MM.1S (cell line): Measurements from ENCODE around the gene GYS2.

Source experiments
- DNase-seq: peaks from one replicate; pipeline ENCODE4 v3.0.0-alpha.2; 2015
- H2AFZ ChIP-seq: fragments of 300-600 bp; sonication (generic); 2 replicates; pipeline ENCODE4 v1.6.0; 2016; ENCODE audit warnings: antibody characterized with exemption, low read length
- H3F3A ChIP-seq: fragments of 300-600 bp; sonication (generic); 2 replicates; pipeline ENCODE4 v1.6.1; 2016; ENCODE audit warnings: mild to moderate bottlenecking, antibody characterized with exemption, low read length, moderate library complexity, mixed read lengths; ENCODE audit not compliant: insufficient read depth
- H3K27ac ChIP-seq: fragments of 300-600 bp; sonication (generic); 2 replicates; pipeline ENCODE4 v1.5.1; 2016; ENCODE audit warnings: mild to moderate bottlenecking, low read length
- H3K27me3 ChIP-seq: fragments of 300-600 bp; sonication (generic); replicated peaks from 2 replicates; pipeline ENCODE4 v1.6.0; 2016; ENCODE audit warnings: low read length; ENCODE audit not compliant: insufficient read depth
- H3K36me3 ChIP-seq: fragments of 300-600 bp; sonication (generic); replicated peaks from 2 replicates; pipeline ENCODE4 v1.6.1; 2016; ENCODE audit warnings: mild to moderate bottlenecking, low read length, mixed read lengths; ENCODE audit not compliant: insufficient read depth
- H3K4me1 ChIP-seq: fragments of 300-600 bp; sonication (generic); 2 replicates; pipeline ENCODE4 v1.6.1; 2016; ENCODE audit warnings: low read length, mixed read lengths
- H3K4me2 ChIP-seq: fragments of 300-600 bp; sonication (generic); 2 replicates; pipeline ENCODE4 v1.6.0; 2016; ENCODE audit warnings: low read depth, low read length
- H3K4me3 ChIP-seq: fragments of 300-600 bp; sonication (generic); 2 replicates; pipeline ENCODE4 v1.5.1; 2016; ENCODE audit warnings: low read length, mixed read lengths
- H3K79me2 ChIP-seq: fragments of 300-600 bp; sonication (generic); 2 replicates; pipeline ENCODE4 v1.6.1; 2016; ENCODE audit warnings: mixed run types, low read length, mixed read lengths
- H3K9ac ChIP-seq: fragments of 300-600 bp; sonication (generic); 2 replicates; pipeline ENCODE4 v1.6.1; 2016; ENCODE audit warnings: low read length, mixed read lengths
- H3K9me2 ChIP-seq: fragments of 300-600 bp; sonication (generic); replicated peaks from 2 replicates; pipeline ENCODE4 v1.6.1; 2016; ENCODE audit warnings: mild to moderate bottlenecking, low read length, mixed read lengths; ENCODE audit not compliant: insufficient read depth
- H3K9me3 ChIP-seq: fragments of 300-600 bp; sonication (generic); replicated peaks from 2 replicates; pipeline ENCODE4 v1.6.1; 2016; ENCODE audit warnings: mild to moderate bottlenecking, low read length, mixed read lengths; ENCODE audit not compliant: insufficient read depth
- H4K20me1 ChIP-seq: fragments of 300-600 bp; sonication (generic); 2 replicates; pipeline ENCODE4 v1.6.1; 2016; ENCODE audit warnings: mild to moderate bottlenecking, low read length, moderate library complexity, mixed read lengths; ENCODE audit not compliant: insufficient read depth
- EZH2 ChIP-seq: fragments of 300-600 bp; sonication (generic); optimal IDR thresholded peaks from 2 replicates; pipeline ENCODE3; 2017; ENCODE audit warnings: low read depth, mild to moderate bottlenecking, antibody characterized with exemption, low read length, mixed read lengths
- EZH2phosphoT487 ChIP-seq: fragments of 300-600 bp; sonication (generic); IDR thresholded peaks from 2 replicates; pipeline ENCODE4 v1.6.1; 2018; ENCODE audit warnings: antibody characterized with exemption, low read length
- TF ChIP-seq, protein P1 (sequence below): fragments of 300-600 bp; sonication (generic); IDR thresholded peaks from 2 replicates; pipeline ENCODE4 v1.5.1; 2016; ENCODE audit warnings: antibody characterized with exemption, low read length, mixed read lengths

The GYS2 gene

DNA sequence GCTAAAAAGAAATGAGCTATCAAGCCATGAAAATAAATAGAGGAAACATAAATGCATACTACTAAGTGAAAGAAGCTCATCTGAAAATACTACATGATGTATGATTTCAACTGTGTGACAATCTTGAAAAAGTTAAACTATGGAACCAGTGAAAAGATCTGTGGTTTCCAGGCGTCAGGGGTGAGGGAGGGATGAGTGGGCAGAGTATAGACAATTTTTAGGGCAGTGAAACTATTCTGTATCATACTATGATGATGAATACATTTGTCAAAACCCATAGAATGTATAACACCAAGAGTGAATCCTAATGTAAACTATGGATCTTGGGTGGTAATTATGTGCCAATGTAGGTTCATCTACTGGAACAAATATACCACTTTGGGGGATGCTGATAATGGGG lies 57.2 kb downstream of the GYS2 start:
- Histone ChIP-seq H3K27ac (no peak overlapping the region), H3K4me2 (no peak overlapping the region), H3K9ac (no peak overlapping the region), H2AFZ (no peak overlapping the region), H3K9me2 (no peaks in the 10 kb centered on the region), H3K36me3 (no peaks in the 10 kb centered on the region), H3F3A (no peaks in the 10 kb centered on the region), H3K79me2 (no peaks in the 10 kb centered on the region), H3K27me3 (no peaks in the 10 kb centered on the region), H4K20me1 (no peaks in the 10 kb centered on the region), H3K9me3 (no peaks in the 10 kb centered on the region), H3K4me3 (no peak overlapping the region), H3K4me1 (peaks cover 11% of the 10 kb centered on the region; the same call in 1 of the 2 replicates)
- no peak for DNase-seq
- TF ChIP-seq EZH2phosphoT487 (no peak), EZH2 (no peak)
- TF ChIP-seq, protein P1, sequence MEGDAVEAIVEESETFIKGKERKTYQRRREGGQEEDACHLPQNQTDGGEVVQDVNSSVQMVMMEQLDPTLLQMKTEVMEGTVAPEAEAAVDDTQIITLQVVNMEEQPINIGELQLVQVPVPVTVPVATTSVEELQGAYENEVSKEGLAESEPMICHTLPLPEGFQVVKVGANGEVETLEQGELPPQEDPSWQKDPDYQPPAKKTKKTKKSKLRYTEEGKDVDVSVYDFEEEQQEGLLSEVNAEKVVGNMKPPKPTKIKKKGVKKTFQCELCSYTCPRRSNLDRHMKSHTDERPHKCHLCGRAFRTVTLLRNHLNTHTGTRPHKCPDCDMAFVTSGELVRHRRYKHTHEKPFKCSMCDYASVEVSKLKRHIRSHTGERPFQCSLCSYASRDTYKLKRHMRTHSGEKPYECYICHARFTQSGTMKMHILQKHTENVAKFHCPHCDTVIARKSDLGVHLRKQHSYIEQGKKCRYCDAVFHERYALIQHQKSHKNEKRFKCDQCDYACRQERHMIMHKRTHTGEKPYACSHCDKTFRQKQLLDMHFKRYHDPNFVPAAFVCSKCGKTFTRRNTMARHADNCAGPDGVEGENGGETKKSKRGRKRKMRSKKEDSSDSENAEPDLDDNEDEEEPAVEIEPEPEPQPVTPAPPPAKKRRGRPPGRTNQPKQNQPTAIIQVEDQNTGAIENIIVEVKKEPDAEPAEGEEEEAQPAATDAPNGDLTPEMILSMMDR = no peak

DNA sequence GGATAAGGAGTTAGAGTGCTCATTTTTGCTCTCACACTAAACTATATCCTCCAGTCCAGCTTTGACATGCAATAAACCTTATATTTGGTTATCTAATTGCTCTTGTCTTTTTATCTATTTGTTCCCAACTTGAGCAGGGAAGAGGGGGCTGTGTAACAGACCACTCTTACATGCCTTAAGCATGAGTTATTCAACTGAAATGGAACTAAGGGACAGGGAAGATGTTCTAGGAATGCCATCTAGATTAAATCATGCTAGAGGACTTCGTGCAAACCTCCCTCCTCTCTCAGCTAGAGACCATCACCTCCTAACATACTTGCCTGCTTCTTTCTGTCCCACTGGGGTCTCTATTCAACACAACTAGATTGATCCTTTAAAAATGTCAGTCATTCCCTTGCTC lies 57.9 kb downstream of the GYS2 start:
- no peak for TF ChIP-seq EZH2
- TF ChIP-seq, protein P1 = no peak
- H3K4me1 ChIP-seq = peaks cover 4% of the 10 kb centered on the region; the same call in 1 of the 2 replicates
- no peaks in the 10 kb centered on the region for H3K36me3 ChIP-seq
- no peak overlapping the region for H3K9ac ChIP-seq
- no peaks in the 10 kb centered on the region for H4K20me1 ChIP-seq
- H3F3A ChIP-seq = no peaks in the 10 kb centered on the region
- H3K79me2 ChIP-seq = no peaks in the 10 kb centered on the region
- H3K9me3 ChIP-seq = no peaks in the 10 kb centered on the region
- H3K9me2 ChIP-seq = no peaks in the 10 kb centered on the region
- no peak overlapping the region for H3K4me3 ChIP-seq
- H3K4me2 ChIP-seq = no peak overlapping the region
- H3K27me3 ChIP-seq = no peaks in the 10 kb centered on the region
- no peak overlapping the region for H3K27ac ChIP-seq
- no peak for DNase-seq
- no peak overlapping the region for H2AFZ ChIP-seq

DNA sequence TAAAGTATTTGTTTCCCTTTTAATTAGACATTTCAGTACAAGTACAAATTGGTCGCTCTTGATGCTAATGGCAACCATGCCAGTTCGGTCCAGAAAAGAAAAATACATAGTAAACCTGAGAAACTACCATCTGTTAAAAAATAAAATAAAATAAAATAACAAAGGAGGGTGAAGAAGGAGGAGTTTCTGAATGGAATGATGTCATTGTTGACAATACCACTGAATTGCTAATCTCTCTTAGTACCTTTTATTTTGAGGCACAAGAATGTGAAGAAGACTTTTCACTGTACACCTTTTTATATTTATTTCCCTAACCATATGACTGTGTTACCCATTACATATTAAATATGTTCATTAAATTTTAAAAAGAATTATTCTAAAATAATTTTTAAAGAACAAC lies 59.1 kb downstream of the GYS2 start:
- no peak for TF ChIP-seq EZH2phosphoT487
- no peak for TF ChIP-seq EZH2
- TF ChIP-seq, protein P1 = no peak
- no peaks in the 10 kb centered on the region for H3K79me2 ChIP-seq
- no peak overlapping the region for H3K27ac ChIP-seq
- H4K20me1 ChIP-seq = no peaks in the 10 kb centered on the region
- H3K9ac ChIP-seq = no peak overlapping the region
- no peaks in the 10 kb centered on the region for H3F3A ChIP-seq
- no peaks in the 10 kb centered on the region for H3K36me3 ChIP-seq
- H3K4me1 ChIP-seq = no peaks in the 10 kb centered on the region
- no peak for DNase-seq
- H3K9me2 ChIP-seq = no peaks in the 10 kb centered on the region
- H3K27me3 ChIP-seq = no peaks in the 10 kb centered on the region
- H3K9me3 ChIP-seq = no peaks in the 10 kb centered on the region
- H3K4me3 ChIP-seq = no peak overlapping the region
- H3K4me2 ChIP-seq = no peak overlapping the region
- no peak overlapping the region for H2AFZ ChIP-seq
